Mononuclear cell (primary cell): ENCODE results near the gene CIAPIN1. TPM values are rescaled to one million over a fixed set of nuclear protein-coding genes. Genes with fewer than 3 reads are reported as not detected.

Experiments used
- H3K27me3 ChIP-seq: 2 replicates; pipeline ENCODE4 v1.6.0; 2011; ENCODE audit warnings: low read length, control low read depth; ENCODE audit not compliant: insufficient read depth
- H3K4me1 ChIP-seq: 2 replicates; pipeline ENCODE4 v1.5.1; 2011; ENCODE audit warnings: mild to moderate bottlenecking, low read length, control low read depth; ENCODE audit not compliant: insufficient read depth
- H3K4me3 ChIP-seq: 2 replicates; pipeline ENCODE4 v1.5.1; 2011; ENCODE audit warnings: mild to moderate bottlenecking, low read length, moderate library complexity
- H3K9me3 ChIP-seq: 2 replicates; pipeline ENCODE4 v1.5.1; 2011; ENCODE audit warnings: low read depth, mild to moderate bottlenecking, control low read depth, low read length
- total RNA-seq: library from RNA; depleted of rRNA; stranded (reverse); fragments of >200 nt; gene quantifications from one replicate; pipeline ENCODE4 v1.2.3, GENCODE V29; 2012

Gene CIAPIN1
- total RNA-seq: 30.6 TPM

DNA sequence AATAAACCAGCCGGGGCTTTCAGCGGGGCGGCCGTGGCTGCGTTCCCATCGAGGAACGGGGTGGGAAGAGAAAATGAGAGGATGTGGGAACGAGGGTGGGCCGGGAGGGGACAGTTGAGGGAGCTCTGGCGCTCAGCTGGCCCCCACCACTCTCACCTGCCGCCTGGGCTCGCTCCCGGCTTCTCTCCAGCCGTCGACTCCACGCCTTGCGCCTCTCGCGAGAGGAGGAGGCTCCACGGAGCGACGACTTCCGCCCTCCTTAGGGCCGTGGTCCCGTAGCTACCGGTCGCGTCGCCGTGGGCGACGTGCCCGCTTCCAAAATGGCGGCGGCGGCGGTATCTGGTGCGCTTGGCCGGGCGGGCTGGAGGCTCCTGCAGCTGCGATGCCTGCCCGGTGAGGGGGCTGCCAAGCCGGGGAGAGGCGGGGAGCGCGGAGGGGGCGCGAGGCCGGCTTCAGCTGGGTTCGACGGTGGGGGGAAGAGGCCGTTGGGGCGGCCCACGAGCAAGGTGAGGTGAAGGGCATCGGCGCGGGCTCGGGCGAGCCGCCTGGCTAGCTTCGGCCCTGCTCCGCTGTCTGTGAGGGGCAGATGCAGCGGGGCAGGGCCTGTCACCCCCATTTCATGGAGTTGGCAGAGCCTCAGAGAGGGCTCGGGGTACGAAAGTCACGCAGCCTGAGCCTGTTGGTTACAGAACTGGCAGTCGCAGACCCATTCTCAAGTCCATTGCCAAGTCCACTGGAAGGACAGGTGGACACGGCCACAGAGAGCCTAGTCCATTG, at the start of gene CIAPIN1, which contains the start of gene COQ9:
Gene CIAPIN1 (minus strand): TSS at position 200 of the 777 bp plus-strand sequence. CDS start 6,457 bp downstream, outside the sequence.
Gene COQ9 (plus strand): TSS at position 294 of the 777 bp plus-strand sequence. CDS start 27 bp downstream, at position 321.
- peaks cover 27% of the 10 kb centered on the region for H3K4me1 ChIP-seq
- no peaks in the 10 kb centered on the region for H3K9me3 ChIP-seq
- H3K27me3 ChIP-seq: no peaks in the 10 kb centered on the region
- peak within 1 kb of the TSS; percentile 85 for H3K4me3 ChIP-seq

DNA sequence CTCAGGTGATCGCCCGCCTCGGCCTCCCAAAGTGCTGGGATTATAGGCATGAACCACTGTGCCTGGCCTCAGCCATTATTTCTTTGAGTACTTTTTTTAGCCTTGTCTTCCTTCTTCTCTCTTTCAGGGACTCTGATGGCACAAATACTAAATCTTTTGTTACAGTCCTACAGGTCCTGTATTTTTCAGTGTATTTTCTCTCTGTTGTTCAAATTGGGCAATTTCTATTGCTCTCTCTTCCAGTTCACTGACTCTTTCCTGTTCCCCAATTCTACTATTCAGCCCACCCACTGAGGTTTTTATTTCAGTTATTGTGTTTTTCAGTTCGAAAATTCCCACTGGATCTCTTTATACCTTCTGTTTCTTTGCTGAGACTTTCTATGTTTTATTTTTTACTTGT, 46.6 kb upstream of the CIAPIN1 start:
- H3K27me3 ChIP-seq: no peaks in the 10 kb centered on the region
- no peaks in the 10 kb centered on the region for H3K4me1 ChIP-seq
- H3K9me3 ChIP-seq: no peaks in the 10 kb centered on the region

DNA sequence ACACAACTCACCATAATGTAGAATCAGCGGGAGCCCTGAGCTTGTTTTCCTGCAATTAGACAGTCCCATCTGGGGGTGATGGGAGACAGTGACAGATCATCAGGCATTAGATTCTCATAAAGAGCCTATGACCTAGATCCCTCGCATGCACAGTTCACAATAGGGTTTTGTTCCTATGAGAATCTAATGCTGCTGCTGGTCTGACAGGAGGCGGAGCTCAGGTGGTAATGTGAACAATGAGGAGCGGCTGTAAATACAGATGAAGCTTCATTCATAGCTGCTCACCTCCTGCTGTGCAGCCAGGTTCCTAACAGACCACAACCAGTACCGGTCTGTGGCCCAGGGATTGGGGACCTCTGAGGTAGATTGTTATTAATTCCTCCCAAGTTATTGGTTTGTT, 42.0 kb upstream of the CIAPIN1 start:
- Histone ChIP-seq H3K9me3 (no peaks in the 10 kb centered on the region), H3K4me3 (no peak overlapping the region), H3K27me3 (no peaks in the 10 kb centered on the region), H3K4me1 (peaks cover 13% of the 10 kb centered on the region)

More for the DNA sequence above, 46.6 kb upstream of the CIAPIN1 start:
- no peak overlapping the region for H3K4me3 ChIP-seq

DNA sequence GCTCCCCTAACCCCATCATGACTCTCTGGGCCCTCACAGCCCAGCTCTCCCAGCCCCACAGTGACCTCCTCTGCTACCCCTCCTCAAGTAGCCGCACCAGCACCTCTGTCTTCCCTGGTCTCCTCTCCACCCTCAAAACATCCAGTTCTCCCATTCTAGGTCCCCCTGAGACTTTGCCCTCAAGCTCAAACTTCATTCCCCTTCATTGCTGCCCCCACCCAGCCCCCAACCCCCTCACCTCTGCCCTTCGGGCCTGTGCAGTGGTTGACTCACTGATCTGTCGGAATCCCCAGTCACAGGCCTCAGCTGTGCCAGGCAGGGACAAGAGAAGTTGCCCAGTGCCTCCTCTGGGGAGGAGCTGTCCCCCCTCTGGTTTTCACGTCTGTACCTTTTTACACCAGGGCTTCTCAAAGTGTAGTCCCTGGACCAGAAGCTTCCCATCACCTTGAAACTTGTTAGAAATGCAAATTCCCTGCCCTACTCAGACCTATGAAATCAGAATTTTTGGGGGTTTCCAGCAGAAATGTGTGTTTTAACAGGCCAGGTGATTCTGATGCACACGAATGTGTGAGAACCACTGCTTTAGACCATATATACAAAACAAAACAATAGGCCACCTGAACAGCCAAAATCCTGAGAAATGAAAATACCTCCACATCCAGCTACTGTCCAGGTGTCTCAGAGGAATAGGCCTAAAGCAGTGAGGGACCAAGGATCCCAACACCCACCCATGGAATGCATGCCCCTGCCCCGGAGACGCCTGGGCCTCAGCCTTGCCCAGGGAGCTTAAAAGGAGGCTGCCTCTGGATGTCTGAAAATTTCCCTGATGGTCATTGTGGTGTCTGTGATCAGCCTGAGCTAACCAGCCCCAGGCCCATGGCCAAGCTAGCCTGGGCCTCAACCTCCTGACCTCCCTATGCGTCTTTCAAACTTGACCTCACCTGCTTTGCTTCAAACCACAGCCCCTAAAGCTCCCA, 40.0 kb upstream of the CIAPIN1 start:
- Histone ChIP-seq H3K4me3 (no peak overlapping the region), H3K9me3 (no peaks in the 10 kb centered on the region), H3K4me1 (peaks cover 13% of the 10 kb centered on the region), H3K27me3 (no peaks in the 10 kb centered on the region)

DNA sequence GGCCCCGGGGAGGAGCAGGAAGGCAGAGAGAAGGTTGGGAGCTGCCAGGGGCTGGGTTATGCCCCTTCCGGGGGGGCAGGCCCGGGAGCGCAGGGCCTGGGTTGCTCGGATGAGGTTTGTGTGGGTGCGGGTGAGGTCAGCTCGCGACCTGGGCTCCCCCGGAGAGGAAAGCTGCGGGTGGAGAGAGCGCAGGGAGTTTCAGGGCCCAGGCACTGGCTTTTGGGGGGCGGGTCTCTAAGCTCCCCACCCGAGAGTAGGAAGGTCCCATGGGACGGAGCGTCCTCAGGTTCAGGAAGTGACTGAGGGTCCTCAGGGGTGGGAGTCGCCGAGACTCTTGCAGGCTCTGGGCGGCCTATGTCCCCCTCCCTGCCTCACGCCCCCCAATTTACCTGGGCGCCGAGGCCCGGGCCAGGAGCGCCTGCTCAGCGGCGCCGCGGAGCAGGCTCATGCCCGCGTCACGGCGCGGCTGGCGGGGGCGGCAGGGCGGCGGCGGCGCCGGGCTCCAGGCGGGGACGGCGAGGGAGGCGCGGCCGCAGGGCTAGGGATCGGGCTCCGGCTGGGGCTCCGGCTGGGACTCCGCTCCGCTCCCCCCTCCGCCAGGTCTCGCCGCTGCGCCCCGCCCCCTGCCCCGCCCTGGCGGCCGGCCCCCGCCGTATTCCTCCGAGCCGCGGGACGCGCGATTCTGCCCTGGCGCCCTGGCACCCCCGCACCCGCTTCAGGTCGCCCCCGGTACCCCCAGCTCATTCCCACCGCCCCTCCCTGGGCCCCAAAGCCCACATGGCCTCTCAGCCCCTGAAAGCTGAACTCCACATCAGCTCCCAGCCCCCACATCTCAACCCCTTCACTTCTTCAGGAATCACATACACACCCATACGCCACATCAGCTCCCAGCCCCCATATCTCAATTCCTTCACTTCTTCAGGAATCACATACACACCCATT, 39.0 kb upstream of the CIAPIN1 start, which contains the start of gene DOK4:
Gene DOK4 (minus strand): TSS at position 578 of the 942 bp plus-strand sequence. CDS start 6,986 bp downstream, outside the sequence.
- no peaks in the 10 kb centered on the region for H3K27me3 ChIP-seq
- no peaks in the 10 kb centered on the region for H3K9me3 ChIP-seq
- peak within 1 kb of the TSS; percentile 31 for H3K4me3 ChIP-seq
- H3K4me1 ChIP-seq: peaks cover 13% of the 10 kb centered on the region

DNA sequence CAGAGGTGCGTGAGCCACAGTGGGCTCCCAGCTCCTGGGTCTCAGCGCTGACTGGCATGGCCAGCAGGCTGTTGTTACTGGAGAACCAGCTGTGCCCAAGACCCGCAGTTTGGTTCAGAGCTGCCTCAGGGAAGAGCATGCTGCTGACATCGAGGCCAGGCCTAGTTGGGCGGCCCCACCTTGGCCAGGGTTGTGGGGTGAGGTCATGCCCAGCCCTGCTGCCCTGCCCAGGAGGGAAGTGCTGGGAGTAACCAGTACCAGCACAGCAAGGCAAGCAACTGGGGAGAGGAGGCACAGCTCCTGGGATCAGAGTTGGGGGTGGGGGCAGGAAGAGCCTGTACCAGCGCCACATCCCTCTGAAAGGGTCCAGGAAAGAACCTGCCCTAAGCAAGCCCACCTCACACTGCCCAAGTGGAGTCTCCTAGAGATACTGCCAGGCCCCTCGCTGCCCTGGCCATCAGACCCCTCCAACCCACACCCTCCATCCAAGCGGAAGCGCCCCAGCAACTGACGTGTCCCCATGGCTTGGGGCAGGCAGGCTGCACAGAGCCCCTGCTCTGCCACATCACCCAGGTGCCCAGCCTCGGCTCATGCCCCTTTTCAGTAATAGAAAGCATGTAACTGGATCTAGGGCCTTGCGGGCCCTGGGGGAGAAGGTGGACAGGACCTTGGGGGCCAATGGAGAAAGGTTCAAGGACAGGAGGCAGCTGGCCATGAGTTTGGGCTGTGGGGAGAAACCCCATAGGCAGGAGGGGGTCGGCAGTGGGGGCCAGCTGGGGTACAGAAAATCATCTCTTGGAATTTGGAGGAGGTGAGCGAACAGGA, 38.1 kb upstream of the CIAPIN1 start:
- H3K9me3 ChIP-seq: no peaks in the 10 kb centered on the region
- H3K4me1 ChIP-seq: peaks cover 13% of the 10 kb centered on the region
- no peaks in the 10 kb centered on the region for H3K27me3 ChIP-seq
- H3K4me3 ChIP-seq: peak overlapping the region; percentile 31

DNA sequence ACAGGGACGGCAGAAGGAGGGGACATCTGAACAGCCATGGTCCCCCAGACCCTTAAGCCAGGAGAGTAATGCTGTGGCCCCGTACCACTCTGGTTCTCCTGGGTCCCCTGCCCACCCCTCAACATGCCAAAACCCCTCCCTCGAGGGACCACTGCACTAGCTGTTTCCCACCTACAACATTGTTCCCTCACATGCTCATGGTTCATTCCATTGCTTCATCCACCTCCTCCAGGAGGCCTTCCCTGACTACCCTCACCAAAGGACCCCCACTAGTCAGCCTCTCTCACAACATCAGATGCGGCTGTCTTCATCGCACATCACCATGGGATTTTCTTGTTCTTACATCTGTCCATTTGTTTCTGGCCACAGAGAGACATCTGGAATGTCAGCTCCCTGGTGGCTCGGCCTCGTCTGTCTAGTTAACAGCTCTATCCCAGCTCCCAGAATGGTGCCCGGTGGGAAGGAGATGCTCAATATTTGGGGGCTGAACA, 37.4 kb upstream of the CIAPIN1 start:
- Histone ChIP-seq H3K4me3 (no peak overlapping the region), H3K27me3 (no peaks in the 10 kb centered on the region), H3K4me1 (peaks cover 16% of the 10 kb centered on the region)

DNA sequence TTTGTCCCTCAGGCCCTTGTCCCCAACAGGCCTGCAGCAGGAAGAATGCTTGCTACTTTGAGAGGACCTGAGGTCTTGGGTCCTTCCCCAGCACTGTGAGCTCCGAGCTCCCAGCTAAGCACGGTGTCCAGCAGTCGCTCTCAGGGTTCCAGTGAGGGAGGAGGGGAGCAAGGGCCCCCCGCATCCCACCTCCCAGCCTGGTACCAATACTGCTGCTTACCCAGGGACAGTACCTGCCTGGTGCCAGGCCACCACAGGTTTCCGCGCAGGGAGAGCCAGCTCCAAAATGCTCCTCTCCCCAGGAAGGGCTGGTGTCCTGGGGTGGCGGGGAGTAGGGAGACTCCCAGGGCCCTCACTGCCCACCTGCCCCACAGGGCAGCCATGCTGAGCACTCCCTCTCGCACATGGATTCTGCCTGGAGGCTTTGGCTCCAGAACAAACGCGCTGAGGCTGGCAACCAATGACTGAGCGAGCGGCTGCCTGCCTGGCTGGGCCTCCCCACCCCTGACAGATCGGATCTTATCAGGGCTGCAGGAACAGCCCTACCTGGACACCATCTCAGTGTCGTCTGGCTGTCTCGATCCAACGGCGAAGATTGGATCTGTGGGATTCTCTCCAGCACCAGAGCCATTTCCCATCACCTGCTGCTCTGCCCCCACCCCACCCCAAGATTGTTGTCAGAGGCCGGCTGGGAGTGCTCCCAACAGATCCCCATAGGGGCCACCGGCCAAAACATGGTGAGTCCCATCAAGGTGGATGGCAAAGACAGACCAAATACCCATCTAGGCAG, 36.7 kb upstream of the CIAPIN1 start:
- Histone ChIP-seq H3K4me3 (no peak overlapping the region), H3K9me3 (no peaks in the 10 kb centered on the region)

More for the DNA sequence above, 37.4 kb upstream of the CIAPIN1 start:
- no peaks in the 10 kb centered on the region for H3K9me3 ChIP-seq

DNA sequence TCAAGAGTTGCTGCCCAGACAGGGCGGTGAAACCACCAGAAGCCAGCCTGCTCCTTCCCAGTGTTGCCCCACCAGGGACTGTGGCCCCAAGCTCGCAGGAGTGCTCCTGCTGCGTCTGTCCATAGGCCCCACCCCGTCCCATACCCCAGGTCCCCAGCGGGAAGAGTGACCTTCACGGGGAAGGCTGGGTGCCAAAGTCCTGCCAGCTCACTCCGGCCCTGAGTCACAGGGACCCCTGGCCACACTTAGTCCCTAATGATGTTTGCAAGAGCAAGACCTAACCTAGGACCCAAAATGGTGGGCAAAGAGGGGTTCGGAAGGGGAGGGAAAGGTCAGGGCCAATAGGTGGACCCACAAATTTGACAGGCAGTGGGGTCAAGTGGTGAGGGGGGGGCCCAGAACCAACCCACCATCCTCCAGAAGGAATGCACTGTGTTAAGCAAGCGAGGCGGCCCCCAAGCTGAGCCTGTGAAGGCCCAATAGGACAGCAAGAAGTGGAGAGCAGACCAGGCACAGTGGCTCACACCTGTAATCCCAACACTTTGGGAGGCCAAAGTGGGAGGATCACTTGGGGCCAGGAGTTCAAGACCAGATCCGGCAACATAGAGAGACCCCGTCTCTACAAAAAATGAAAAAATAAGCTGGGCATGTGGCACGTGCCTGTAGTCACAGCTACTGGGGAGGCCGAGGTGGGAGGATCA, 35.8 kb upstream of the CIAPIN1 start:
- Histone ChIP-seq H3K4me1 (peaks cover 29% of the 10 kb centered on the region), H3K4me3 (no peak overlapping the region), H3K9me3 (no peaks in the 10 kb centered on the region), H3K27me3 (no peaks in the 10 kb centered on the region)

More for the DNA sequence above, 36.7 kb upstream of the CIAPIN1 start:
- Histone ChIP-seq H3K4me1 (peaks cover 22% of the 10 kb centered on the region), H3K27me3 (no peaks in the 10 kb centered on the region)

DNA sequence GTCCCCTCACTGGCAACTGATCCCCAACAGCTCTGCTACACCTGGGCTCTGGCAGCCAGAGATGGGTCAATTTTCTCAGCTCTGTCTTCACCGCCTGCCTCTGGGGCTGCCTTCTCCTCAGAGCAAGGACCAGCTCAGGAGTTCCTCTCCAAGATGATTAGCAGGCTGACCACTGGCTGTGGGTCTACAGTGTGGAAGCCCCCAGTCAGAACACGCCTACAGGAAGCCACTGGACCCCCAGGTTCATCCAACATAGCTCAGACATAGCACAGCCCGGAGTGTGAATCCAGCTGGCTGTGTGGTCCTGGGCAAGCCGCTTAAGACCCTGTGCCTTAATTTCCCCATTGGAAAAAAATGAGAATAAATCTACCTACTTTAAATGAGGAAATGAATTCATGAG, 34.2 kb upstream of the CIAPIN1 start:
- no peaks in the 10 kb centered on the region for H3K27me3 ChIP-seq
- no peak overlapping the region for H3K4me3 ChIP-seq
- peaks cover 28% of the 10 kb centered on the region for H3K4me1 ChIP-seq
- no peaks in the 10 kb centered on the region for H3K9me3 ChIP-seq

DNA sequence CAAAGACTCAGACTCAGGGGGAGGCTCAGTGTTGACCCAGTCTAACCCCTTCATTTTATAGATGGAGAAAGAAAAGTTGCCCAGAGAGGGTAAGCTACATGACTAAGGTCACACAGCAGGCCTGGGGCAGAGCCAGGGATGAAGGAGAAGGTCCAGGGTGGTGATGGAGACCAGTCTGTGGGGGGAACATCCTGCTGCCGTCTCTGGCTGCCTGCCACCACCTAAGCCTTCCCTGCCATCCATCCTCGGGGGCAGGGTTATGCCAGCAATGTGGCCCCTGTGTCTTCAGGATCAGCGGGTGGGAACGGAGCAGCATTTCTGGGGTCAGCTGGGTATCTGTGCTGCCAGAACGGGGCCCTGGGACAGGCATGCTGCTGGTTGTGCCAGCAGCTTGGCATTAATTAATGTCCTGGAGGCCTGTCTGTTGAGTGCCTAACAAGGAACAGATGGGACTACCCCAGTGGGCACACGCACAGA, 33.6 kb upstream of the CIAPIN1 start:
- no peaks in the 10 kb centered on the region for H3K27me3 ChIP-seq
- no peaks in the 10 kb centered on the region for H3K9me3 ChIP-seq

More for the DNA sequence above, 33.6 kb upstream of the CIAPIN1 start:
- no peak overlapping the region for H3K4me3 ChIP-seq
- peaks cover 31% of the 10 kb centered on the region for H3K4me1 ChIP-seq
